Vagina (tissue), 2 donors: ENCODE data around the gene ARL6IP5. TPM values are rescaled to one million over a fixed set of nuclear protein-coding genes. Genes with fewer than 3 reads are reported as not detected.

ENCODE experiments used
- DNase-seq, 2 donors: peaks; one replicate each; pipeline ENCODE4 v3.0.0-alpha.2; 2017; ENCODE audit errors: extremely low spot score in 2 of 2
- H3K27ac ChIP-seq: fragments of 200-600 bp; sonication (generic); one replicate; pipeline ENCODE4 v1.5.1; 2019
- H3K27me3 ChIP-seq: fragments of 200-600 bp; sonication (generic); one replicate; pipeline ENCODE4 v1.5.1; 2019
- H3K36me3 ChIP-seq, 2 donors: fragments of 200-600 bp; sonication (generic); one replicate each; pipeline ENCODE4 v1.5.1; 2017 to 2019
- H3K4me1 ChIP-seq: fragments of 200-600 bp; sonication (generic); one replicate; pipeline ENCODE4 v1.5.1; 2019
- H3K4me3 ChIP-seq, 2 donors: fragments of 200-600 bp; sonication (generic); 1 replicate in 1 of 2; 2 replicates in 1 of 2; pipeline ENCODE4 v1.5.1; 2016 to 2019
- H3K9me3 ChIP-seq: fragments of 200-600 bp; sonication (generic); one replicate; pipeline ENCODE4 v1.5.1; 2019
- POLR2A ChIP-seq, 2 donors: fragments of 450-650 bp; IDR thresholded peaks; one replicate each; pipeline ENCODE4 v1.6.1; 2017; ENCODE audit warnings: antibody characterized with exemption in 2 of 2, mild to moderate bottlenecking in 2 of 2, moderate library complexity in 2 of 2
- POLR2AphosphoS5 ChIP-seq, 2 donors: sonication (generic); formaldehyde crosslinking; IDR thresholded peaks; one replicate each; pipeline ENCODE4 v1.9.0; 2017; ENCODE audit warnings: antibody characterized with exemption in 2 of 2, mild to moderate bottlenecking in 2 of 2, low read depth in 1 of 2; ENCODE audit not compliant: insufficient read depth in 1 of 2
- intact Hi-C: fragments of 100-400 bp; cut with DNase I; formaldehyde crosslinking; loops from one replicate; pipeline ENCODE4 v1.15.1; 2023
- total RNA-seq: library from RNA; depleted of rRNA; stranded (reverse); fragments of >200 nt; gene quantifications from one replicate; pipeline ENCODE4 v1.2.3, GENCODE V29; 2016
- TF ChIP-seq, protein P1 (sequence below), 3 experiments: fragments of 450-650 bp in 2 of 3; fragments of 200-600 bp in 1 of 3; sonication (generic) in 1 of 3; IDR thresholded peaks; one replicate each; pipeline ENCODE4 v1.5.1; 2017 to 2019; ENCODE audit warnings: antibody characterized with exemption in 3 of 3, mild to moderate bottlenecking in 2 of 3, moderate library complexity in 2 of 3

ARL6IP5 gene
- total RNA-seq, 1 donor from 2014 or later: 86.9 TPM

GRCh38 chr3:69142797-69143454 lies 58.2 kb downstream of the ARL6IP5 start:
- no peaks in the 10 kb centered on the region for H3K27me3 ChIP-seq
- intact Hi-C loops: no loop called here
- no peak for TF ChIP-seq POLR2AphosphoS5 (IDR thresholded peaks at IDR 0.05; ENCODE audit: insufficient read depth in 1 of 2, low read depth in 1 of 2)
- TF ChIP-seq POLR2A (IDR thresholded peaks at IDR 0.05): no peak
- TF ChIP-seq, protein P1, sequence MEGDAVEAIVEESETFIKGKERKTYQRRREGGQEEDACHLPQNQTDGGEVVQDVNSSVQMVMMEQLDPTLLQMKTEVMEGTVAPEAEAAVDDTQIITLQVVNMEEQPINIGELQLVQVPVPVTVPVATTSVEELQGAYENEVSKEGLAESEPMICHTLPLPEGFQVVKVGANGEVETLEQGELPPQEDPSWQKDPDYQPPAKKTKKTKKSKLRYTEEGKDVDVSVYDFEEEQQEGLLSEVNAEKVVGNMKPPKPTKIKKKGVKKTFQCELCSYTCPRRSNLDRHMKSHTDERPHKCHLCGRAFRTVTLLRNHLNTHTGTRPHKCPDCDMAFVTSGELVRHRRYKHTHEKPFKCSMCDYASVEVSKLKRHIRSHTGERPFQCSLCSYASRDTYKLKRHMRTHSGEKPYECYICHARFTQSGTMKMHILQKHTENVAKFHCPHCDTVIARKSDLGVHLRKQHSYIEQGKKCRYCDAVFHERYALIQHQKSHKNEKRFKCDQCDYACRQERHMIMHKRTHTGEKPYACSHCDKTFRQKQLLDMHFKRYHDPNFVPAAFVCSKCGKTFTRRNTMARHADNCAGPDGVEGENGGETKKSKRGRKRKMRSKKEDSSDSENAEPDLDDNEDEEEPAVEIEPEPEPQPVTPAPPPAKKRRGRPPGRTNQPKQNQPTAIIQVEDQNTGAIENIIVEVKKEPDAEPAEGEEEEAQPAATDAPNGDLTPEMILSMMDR (IDR thresholded peaks at IDR 0.05): no peak
- no peak overlapping the region for H3K27ac ChIP-seq
- no peaks in the 10 kb centered on the region for H3K9me3 ChIP-seq
- DNase-seq: no peak
- H3K4me3 ChIP-seq: no peak overlapping the region
- H3K36me3 ChIP-seq: no peaks in the 10 kb centered on the region
- H3K4me1 ChIP-seq: no peaks in the 10 kb centered on the region

- TF ChIP-seq POLR2AphosphoS5 (IDR thresholded peaks at IDR 0.05; ENCODE audit: insufficient read depth in 1 of 2, low read depth in 1 of 2) (no peak), POLR2A (IDR thresholded peaks at IDR 0.05) (no peak)
- TF ChIP-seq, protein P1 (IDR thresholded peaks at IDR 0.05): no peak
- DNase-seq: no peak
- Histone ChIP-seq H3K4me3 (no peak overlapping the region), H3K27ac (no peak overlapping the region), H3K27me3 (no peaks in the 10 kb centered on the region), H3K9me3 (no peaks in the 10 kb centered on the region), H3K36me3 (no peaks in the 10 kb centered on the region), H3K4me1 (no peaks in the 10 kb centered on the region)
- intact Hi-C loops: no loop called here
These were observed 58.9 kb downstream of the ARL6IP5 start for GRCh38 chr3:69143612-69144011.

DNA sequence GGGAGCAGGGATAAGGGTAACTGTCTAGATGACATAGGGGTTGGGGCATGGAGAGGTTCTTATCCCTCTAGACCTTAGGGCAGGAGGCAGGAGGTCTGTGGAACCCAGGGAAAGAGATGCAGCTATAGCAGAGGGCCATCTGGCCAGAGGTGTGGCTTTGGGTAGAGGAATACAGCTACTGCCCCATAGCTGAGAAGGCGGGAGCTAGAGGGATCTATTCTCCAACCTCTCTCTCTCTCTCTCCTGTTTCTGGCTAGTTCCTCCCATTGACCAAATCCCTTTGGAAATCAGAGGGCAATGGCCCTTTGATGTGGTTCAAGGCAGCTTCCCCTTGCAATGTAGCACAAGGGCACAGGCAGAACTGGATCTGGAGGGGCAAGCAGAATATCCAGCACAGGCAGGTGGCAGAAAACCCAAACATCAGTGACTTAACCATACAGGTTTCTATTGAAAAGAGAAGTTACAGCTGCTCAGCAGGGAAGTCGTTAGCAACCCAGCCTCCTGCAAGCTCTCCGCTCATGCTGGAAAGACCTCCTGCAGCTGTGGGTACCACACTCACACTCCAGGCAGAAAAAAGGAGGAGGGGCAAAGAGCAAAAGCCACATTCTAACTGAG lies 60.0 kb downstream of the ARL6IP5 start:
- no peaks in the 10 kb centered on the region for H3K9me3 ChIP-seq
- no peak overlapping the region for H3K4me3 ChIP-seq
- H3K27ac ChIP-seq: no peak overlapping the region
- no peaks in the 10 kb centered on the region for H3K27me3 ChIP-seq
- intact Hi-C loops: no loop called here
- no peak for DNase-seq
- TF ChIP-seq POLR2A (IDR thresholded peaks at IDR 0.05): no peak
- TF ChIP-seq POLR2AphosphoS5 (IDR thresholded peaks at IDR 0.05; ENCODE audit: insufficient read depth in 1 of 2, low read depth in 1 of 2): no peak
- TF ChIP-seq, protein P1 (IDR thresholded peaks at IDR 0.05): no peak
- no peaks in the 10 kb centered on the region for H3K4me1 ChIP-seq
- H3K36me3 ChIP-seq: no peaks in the 10 kb centered on the region

DNA sequence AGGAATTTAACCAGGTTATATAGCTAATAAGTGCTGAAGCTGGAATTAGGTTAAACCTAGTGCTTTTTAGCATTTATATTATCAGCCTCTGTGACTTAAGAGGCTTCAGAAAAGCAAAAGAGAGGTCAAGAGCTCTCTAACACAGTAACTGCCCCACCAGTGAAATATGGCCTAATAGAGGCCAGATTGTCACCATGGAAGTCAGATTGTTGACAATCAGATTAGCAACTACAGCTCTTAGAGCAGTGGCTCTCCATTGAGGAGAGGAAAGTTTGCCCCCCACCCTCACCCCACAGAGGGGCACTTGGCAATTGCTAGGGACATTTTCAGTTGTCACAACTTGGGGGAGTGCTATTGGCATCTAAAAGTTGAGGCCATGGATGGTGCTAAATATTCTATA lies 61.0 kb downstream of the ARL6IP5 start:
- DNase-seq: no peak
- intact Hi-C loops: no loop called here
- Histone ChIP-seq H3K27me3 (no peaks in the 10 kb centered on the region), H3K4me3 (no peak overlapping the region), H3K4me1 (no peaks in the 10 kb centered on the region), H3K36me3 (no peaks in the 10 kb centered on the region), H3K27ac (no peak overlapping the region), H3K9me3 (no peaks in the 10 kb centered on the region)
- TF ChIP-seq POLR2A (IDR thresholded peaks at IDR 0.05) (no peak), POLR2AphosphoS5 (IDR thresholded peaks at IDR 0.05; ENCODE audit: insufficient read depth in 1 of 2, low read depth in 1 of 2) (no peak)
- TF ChIP-seq, protein P1 (IDR thresholded peaks at IDR 0.05): no peak

DNA sequence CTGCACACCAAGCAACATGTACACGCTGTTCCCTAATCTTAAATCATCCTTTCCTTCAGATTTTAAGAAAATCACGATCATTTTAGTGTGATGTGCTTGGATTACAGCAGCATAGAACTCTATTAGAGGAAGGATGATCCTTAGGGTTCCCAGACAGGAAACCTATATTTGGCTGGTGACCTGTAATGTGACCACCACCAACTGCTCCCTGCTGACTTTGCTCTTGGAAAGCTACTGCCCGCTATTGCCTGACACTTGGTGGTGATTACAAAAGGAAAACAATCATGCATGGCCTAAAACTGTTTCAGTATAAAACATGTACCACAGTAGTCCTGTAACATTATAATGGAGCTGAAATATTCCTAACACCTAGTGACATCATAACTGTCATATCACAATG lies 64.8 kb downstream of the ARL6IP5 start:
- Histone ChIP-seq H3K9me3 (no peaks in the 10 kb centered on the region), H3K36me3 (no peaks in the 10 kb centered on the region), H3K27me3 (no peaks in the 10 kb centered on the region), H3K4me1 (no peaks in the 10 kb centered on the region), H3K27ac (no peak overlapping the region), H3K4me3 (no peak overlapping the region)
- DNase-seq: no peak
- no peak for TF ChIP-seq POLR2AphosphoS5 (IDR thresholded peaks at IDR 0.05; ENCODE audit: insufficient read depth in 1 of 2, low read depth in 1 of 2)
- TF ChIP-seq, protein P1 (IDR thresholded peaks at IDR 0.05): no peak
- no peak for TF ChIP-seq POLR2A (IDR thresholded peaks at IDR 0.05)
- intact Hi-C loops: no loop called here
